GM12878 (cell line): Measurements from ENCODE around the gene UPF1. TPM values are rescaled to one million over a fixed set of nuclear protein-coding genes. Genes with fewer than 3 reads are reported as not detected.
A peak's percentile ranks its signal among the peaks of the same experiment; 100 is the strongest.

ENCODE experiments used
- E2F8 ChIP-seq: fragments of 450-650 bp; IDR thresholded peaks from 2 replicates; pipeline ENCODE4 v1.6.1; 2018; ENCODE audit warnings: mild to moderate bottlenecking, low read depth, moderate library complexity; ENCODE audit not compliant: partially characterized antibody
- FOXK2 ChIP-seq: fragments of 450-650 bp; IDR thresholded peaks from 2 replicates; pipeline ENCODE4 v1.6.1; 2017; ENCODE audit warnings: mild to moderate bottlenecking, moderate library complexity
- IRF4 ChIP-seq: IDR thresholded peaks from 2 replicates; pipeline ENCODE4 v1.6.1; 2011; ENCODE audit warnings: low read depth, low read length
- KAT2A ChIP-seq: conservative IDR thresholded peaks from 2 replicates; pipeline ENCODE4 v1.6.1; 2011; ENCODE audit warnings: low read depth, low read length; ENCODE audit not compliant: control insufficient read depth
- KDM1A ChIP-seq: fragments of 200-600 bp; sonication (generic); IDR thresholded peaks from 2 replicates; pipeline ENCODE4 v1.6.1; 2016; ENCODE audit warnings: borderline replicate concordance
- RAD51 ChIP-seq: fragments of 450-650 bp; IDR thresholded peaks from 2 replicates; pipeline ENCODE4 v1.6.1; 2016; ENCODE audit warnings: moderate library complexity, mild to moderate bottlenecking, inconsistent platforms
- RB1 ChIP-seq: fragments of 450-650 bp; formaldehyde crosslinking; IDR thresholded peaks from 2 replicates; pipeline ENCODE4 v1.6.1; 2017; ENCODE audit warnings: mild to moderate bottlenecking, borderline replicate concordance
- SPI1 ChIP-seq: IDR thresholded peaks from 2 replicates; pipeline ENCODE4 v1.6.1; 2011; ENCODE audit warnings: low read depth, mild to moderate bottlenecking, low read length, moderate library complexity, borderline replicate concordance; ENCODE audit not compliant: insufficient read depth
- STAT1 ChIP-seq: fragments of 450-650 bp; conservative IDR thresholded peaks from 2 replicates; pipeline ENCODE4 v1.6.1; 2014; ENCODE audit warnings: antibody characterized with exemption, mild to moderate bottlenecking
- TCF7 ChIP-seq: IDR thresholded peaks from 2 replicates; pipeline ENCODE4 v1.6.1; 2014; ENCODE audit warnings: antibody characterized with exemption, borderline replicate concordance
- ZNF274 ChIP-seq: IDR thresholded peaks from one replicate; pipeline ENCODE4 v1.8.0; 2011; ENCODE audit not compliant: insufficient read length, insufficient read depth
- ZNF592 ChIP-seq: fragments of 450-650 bp; IDR thresholded peaks from 2 replicates; pipeline ENCODE4 v1.6.1; 2017; ENCODE audit warnings: mild to moderate bottlenecking, moderate library complexity
- polyA plus RNA-seq, 11 experiments: library from polyadenylated mRNA; depleted of rRNA in 4 of 11; unstranded in 6 of 11; stranded (reverse) in 5 of 11; fragments of >200 nt; fragmentation: Nextera tagmentation in 4 of 11; fragmentation: Illumina TruSeq in 1 of 11; extraction: Ambion mirVana in 4 of 11; extraction: Trizol in 1 of 11; gene quantifications; 1 replicate in 1 of 11; 2 replicates in 10 of 11; pipeline versions ENCODE4 v1.2.1 to v1.2.3, GENCODE V29; 2011 to 2016; ENCODE audit warnings: inconsistent platforms in 2 of 11, missing spikeins in 2 of 11, low read depth in 1 of 11
- total RNA-seq, 4 experiments: library from RNA; depleted of rRNA in 3 of 4; stranded (reverse); fragments of >200 nt in 3 of 4; fragmentation: Illumina TruSeq in 1 of 4; extraction: Trizol in 1 of 4; gene quantifications; 2 replicates each; pipeline versions ENCODE4 v1.2.1 to v1.2.3, GENCODE V29; 2013 to 2021
- TF ChIP-seq, protein P1 (sequence below), 3 experiments: IDR thresholded peaks in 2 of 3; conservative IDR thresholded peaks in 1 of 3; 2 replicates each; pipeline ENCODE4 v1.5.1; 2011; ENCODE audit warnings: low read depth in 3 of 3, low read length in 3 of 3, mild to moderate bottlenecking in 3 of 3, control low read depth in 2 of 3, moderate library complexity in 2 of 3, inconsistent platforms in 1 of 3, mixed read lengths in 1 of 3; ENCODE audit not compliant: control insufficient read depth in 2 of 3, insufficient read depth in 1 of 3; ENCODE audit errors: extremely low read depth in 1 of 3
- TF ChIP-seq, protein P2 (sequence below): IDR thresholded peaks from 2 replicates; pipeline ENCODE4 v1.6.1; 2011; ENCODE audit warnings: borderline replicate concordance, low read depth, mild to moderate bottlenecking, moderate library complexity, low read length; ENCODE audit not compliant: insufficient read depth, poor library complexity, severe bottlenecking
- TF ChIP-seq, protein P3 (sequence below): fragments of 450-650 bp; formaldehyde crosslinking; IDR thresholded peaks from 2 replicates; pipeline ENCODE4 v1.4.0; 2022; ENCODE audit warnings: mild to moderate bottlenecking, moderate library complexity

Gene UPF1
- total and polyA plus RNA-seq, 10 of the 15 experiments (the other 5 are each of a cell fraction or from before 2014, with no cell fraction given), result 0.58 to 80.9 (median 18.7) TPM

DNA sequence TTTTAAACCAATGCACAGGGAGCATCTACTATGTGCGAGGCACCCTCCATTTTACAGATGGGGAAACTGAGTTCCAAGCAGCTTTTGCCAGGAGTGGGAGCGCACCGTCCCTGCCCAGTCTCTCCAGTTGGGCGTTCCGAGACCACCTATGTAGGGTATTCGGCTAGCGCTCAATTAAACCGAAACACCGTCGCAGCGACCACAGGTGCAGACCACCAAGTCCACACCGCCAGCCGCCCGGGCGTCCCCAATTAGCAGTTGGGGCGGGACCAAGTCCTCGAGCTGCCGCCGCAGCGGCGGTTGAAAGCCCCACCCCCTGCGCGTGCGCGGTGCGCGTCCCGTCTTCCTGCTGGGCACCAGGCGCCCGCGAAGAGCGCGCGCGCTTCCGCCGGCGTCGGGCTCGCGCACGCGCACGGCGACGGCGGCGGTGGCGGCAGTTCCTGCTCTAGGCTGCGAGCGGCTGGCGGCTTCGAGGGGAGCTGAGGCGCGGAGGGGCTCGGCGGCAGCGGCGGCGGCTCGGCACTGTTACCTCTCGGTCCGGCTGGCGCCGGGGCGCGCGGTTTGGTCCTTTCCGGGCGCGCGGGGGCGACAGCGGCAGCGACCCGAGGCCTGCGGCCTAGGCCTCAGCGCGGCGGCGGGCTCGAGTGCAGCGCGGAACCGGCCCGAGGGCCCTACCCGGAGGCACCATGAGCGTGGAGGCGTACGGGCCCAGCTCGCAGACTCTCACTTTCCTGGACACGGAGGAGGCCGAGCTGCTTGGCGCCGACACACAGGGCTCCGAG is at the start of gene UPF1 (continued):
- TF ChIP-seq, protein P1, sequence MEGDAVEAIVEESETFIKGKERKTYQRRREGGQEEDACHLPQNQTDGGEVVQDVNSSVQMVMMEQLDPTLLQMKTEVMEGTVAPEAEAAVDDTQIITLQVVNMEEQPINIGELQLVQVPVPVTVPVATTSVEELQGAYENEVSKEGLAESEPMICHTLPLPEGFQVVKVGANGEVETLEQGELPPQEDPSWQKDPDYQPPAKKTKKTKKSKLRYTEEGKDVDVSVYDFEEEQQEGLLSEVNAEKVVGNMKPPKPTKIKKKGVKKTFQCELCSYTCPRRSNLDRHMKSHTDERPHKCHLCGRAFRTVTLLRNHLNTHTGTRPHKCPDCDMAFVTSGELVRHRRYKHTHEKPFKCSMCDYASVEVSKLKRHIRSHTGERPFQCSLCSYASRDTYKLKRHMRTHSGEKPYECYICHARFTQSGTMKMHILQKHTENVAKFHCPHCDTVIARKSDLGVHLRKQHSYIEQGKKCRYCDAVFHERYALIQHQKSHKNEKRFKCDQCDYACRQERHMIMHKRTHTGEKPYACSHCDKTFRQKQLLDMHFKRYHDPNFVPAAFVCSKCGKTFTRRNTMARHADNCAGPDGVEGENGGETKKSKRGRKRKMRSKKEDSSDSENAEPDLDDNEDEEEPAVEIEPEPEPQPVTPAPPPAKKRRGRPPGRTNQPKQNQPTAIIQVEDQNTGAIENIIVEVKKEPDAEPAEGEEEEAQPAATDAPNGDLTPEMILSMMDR (IDR thresholded peaks at IDR 0.05 in 2 of 3, conservative IDR thresholded peaks at IDR 0.05 in 1 of 3; ENCODE audit: control insufficient read depth in 2 of 3, extremely low read depth in 1 of 3, insufficient read depth in 1 of 3, low read depth in 3 of 3, low read length in 3 of 3), result no peak
- peak; percentile 85; the same call in 1 of the 2 replicates for TF ChIP-seq RB1
- TF ChIP-seq FOXK2, result no peak
- TF ChIP-seq STAT1, result peak; percentile 87
- no peak for TF ChIP-seq IRF4
- no peak for TF ChIP-seq KAT2A
- TF ChIP-seq E2F8, result no peak
- TF ChIP-seq RAD51, result no peak
- no peak for TF ChIP-seq TCF7
- TF ChIP-seq KDM1A, result no peak
- TF ChIP-seq, protein P2, sequence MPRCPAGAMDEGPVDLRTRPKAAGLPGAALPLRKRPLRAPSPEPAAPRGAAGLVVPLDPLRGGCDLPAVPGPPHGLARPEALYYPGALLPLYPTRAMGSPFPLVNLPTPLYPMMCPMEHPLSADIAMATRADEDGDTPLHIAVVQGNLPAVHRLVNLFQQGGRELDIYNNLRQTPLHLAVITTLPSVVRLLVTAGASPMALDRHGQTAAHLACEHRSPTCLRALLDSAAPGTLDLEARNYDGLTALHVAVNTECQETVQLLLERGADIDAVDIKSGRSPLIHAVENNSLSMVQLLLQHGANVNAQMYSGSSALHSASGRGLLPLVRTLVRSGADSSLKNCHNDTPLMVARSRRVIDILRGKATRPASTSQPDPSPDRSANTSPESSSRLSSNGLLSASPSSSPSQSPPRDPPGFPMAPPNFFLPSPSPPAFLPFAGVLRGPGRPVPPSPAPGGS, result no peak
- TF ChIP-seq SPI1, result peak; percentile 35; the same call in 1 of the 2 replicates
- TF ChIP-seq, protein P3, sequence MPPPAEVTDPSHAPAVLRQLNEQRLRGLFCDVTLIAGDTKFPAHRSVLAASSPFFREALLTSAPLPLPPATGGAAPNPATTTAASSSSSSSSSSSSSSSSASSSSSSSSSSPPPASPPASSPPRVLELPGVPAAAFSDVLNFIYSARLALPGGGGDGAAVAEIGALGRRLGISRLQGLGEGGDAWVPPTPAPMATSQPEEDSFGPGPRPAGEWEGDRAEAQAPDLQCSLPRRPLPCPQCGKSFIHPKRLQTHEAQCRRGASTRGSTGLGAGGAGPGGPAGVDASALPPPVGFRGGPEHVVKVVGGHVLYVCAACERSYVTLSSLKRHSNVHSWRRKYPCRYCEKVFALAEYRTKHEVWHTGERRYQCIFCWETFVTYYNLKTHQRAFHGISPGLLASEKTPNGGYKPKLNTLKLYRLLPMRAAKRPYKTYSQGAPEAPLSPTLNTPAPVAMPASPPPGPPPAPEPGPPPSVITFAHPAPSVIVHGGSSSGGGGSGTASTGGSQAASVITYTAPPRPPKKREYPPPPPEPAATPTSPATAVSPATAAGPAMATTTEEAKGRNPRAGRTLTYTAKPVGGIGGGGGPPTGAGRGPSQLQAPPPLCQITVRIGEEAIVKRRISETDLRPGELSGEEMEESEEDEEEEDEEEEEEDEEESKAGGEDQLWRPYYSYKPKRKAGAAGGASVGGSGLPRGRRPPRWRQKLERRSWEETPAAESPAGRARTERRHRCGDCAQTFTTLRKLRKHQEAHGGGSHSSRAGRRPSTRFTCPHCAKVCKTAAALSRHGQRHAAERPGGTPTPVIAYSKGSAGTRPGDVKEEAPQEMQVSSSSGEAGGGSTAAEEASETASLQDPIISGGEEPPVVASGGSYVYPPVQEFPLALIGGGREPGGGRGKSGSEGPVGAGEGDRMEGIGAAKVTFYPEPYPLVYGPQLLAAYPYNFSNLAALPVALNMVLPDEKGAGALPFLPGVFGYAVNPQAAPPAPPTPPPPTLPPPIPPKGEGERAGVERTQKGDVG (CRISPR knock-in tag), result no peak
- TF ChIP-seq ZNF274, result no peak
- no peak for TF ChIP-seq ZNF592
